ENCODE measurements around the gene BPI. TPM values are rescaled to one million over a fixed set of nuclear protein-coding genes. Genes with fewer than 3 reads are reported as not detected.
"Not testable (repeated sequence)": the region's sequence is repeated elsewhere in the genome, so short reads cannot be mapped to it uniquely, and the experiment has no call there.

Gene BPI
- polyA plus RNA-seq (2013, experiment 1 of 2; ENCODE audit: insufficient read length) = 0.52 TPM
- 0.71 TPM for polyA plus RNA-seq (2013, experiment 2 of 2; ENCODE audit: insufficient read length)

GRCh38 chr20:38303908-38304379 lies at the start of gene BPI:
BPI (plus strand) TSS chr20:38304156; CDS start chr20:38304224, 68 bp downstream.
- peak; percentile 48 for DNase-seq

- not testable (repeated sequence) for DNase-seq
Observed at GRCh38 chr20:38254621-38255020, 49.3 kb upstream of the BPI start.

- no peak for DNase-seq
Observed at GRCh38 chr20:38255393-38255792, 48.6 kb upstream of the BPI start.

GRCh38 chr20:38256021-38256420 lies 47.9 kb upstream of the BPI start:
- DNase-seq = no peak

- DNase-seq = no peak
Observed at GRCh38 chr20:38256966-38257365, 47.0 kb upstream of the BPI start.

GRCh38 chr20:38258545-38259215 lies 45.3 kb upstream of the BPI start:
- DNase-seq = no peak

- peak; percentile 43 for DNase-seq
Observed at GRCh38 chr20:38260025-38260377, 44.0 kb upstream of the BPI start.

- DNase-seq = no peak
Observed at GRCh38 chr20:38260378-38261053, 43.4 kb upstream of the BPI start, which contains the start of gene KIAA1755. KIAA1755 (minus strand) TSS chr20:38260735; CDS start chr20:38260500, 235 bp downstream.

GRCh38 chr20:38261054-38261390 lies 42.9 kb upstream of the BPI start:
- DNase-seq = no peak

- DNase-seq = no peak
Observed at GRCh38 chr20:38262931-38263330, 41.0 kb upstream of the BPI start.

GRCh38 chr20:38266426-38266825 lies 37.5 kb upstream of the BPI start:
- DNase-seq = no peak

GRCh38 chr20:38267296-38267695 lies 36.7 kb upstream of the BPI start:
- DNase-seq = no peak

GRCh38 chr20:38267901-38268514 lies 35.9 kb upstream of the BPI start:
- DNase-seq = no peak

GRCh38 chr20:38269040-38269439 lies 34.9 kb upstream of the BPI start:
- DNase-seq = no peak

- no peak for DNase-seq
Observed at GRCh38 chr20:38269715-38270114, 34.2 kb upstream of the BPI start.

GRCh38 chr20:38270869-38271605 lies 32.9 kb upstream of the BPI start:
- peak; percentile 98 for DNase-seq

GRCh38 chr20:38271608-38272120 lies 32.3 kb upstream of the BPI start:
- DNase-seq = no peak

- peak; percentile 66 for DNase-seq
Observed at GRCh38 chr20:38272398-38272797, 31.6 kb upstream of the BPI start.

GRCh38 chr20:38272961-38273360 lies 31.0 kb upstream of the BPI start:
- DNase-seq = peak; percentile 43

- DNase-seq = peak; percentile 91
Observed at GRCh38 chr20:38275815-38276550, 28.0 kb upstream of the BPI start.

- DNase-seq = no peak
Observed at GRCh38 chr20:38277285-38277684, 26.7 kb upstream of the BPI start.

GRCh38 chr20:38277691-38278090 lies 26.3 kb upstream of the BPI start:
- no peak for DNase-seq
